ENCODE measurements around the gene CAMKMT. TPM values are rescaled to one million over a fixed set of nuclear protein-coding genes. Genes with fewer than 3 reads are reported as not detected.

The CAMKMT gene
- total and polyA plus RNA-seq, 7 donors: 6.1 to 15.6 (median 11.6) TPM

DNA sequence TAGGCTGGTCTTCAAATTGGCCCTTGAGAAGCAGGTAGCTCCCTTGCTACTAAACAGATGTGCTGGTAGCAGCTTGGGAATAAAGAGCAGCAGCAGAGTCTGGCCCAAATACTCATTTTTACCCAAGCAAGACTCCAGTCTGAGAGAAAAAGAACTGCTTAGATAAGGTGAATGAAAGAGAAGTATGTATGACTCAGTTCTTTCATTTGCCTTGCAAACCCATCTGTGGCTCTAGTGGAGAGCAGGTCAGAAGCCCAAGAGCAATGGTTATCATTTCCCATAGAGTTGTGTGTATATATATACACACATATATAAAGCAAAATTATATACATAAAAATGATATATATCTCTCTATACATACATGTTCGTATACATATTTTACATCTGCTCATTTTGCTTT, 80.3 kb downstream of the CAMKMT start:
- intact Hi-C loops (cut with DNase I): no loop called here
- H3K4me3 ChIP-seq: no peak overlapping the region
- no peak for DNase-seq
- no peaks in the 10 kb centered on the region for H3K36me3 ChIP-seq
- no peaks in the 10 kb centered on the region for H3K27me3 ChIP-seq
- peaks cover 0 to 4% (median 0%) of the 10 kb centered on the region in 4 donors for H3K4me1 ChIP-seq
- no peaks in the 10 kb centered on the region for H3K9me3 ChIP-seq
- H3K27ac ChIP-seq: no peak overlapping the region
- 95 to 98% methylated on average over 1 of the region's 1 CpG for WGBS, 2 donors
- TF ChIP-seq POLR2A (IDR thresholded peaks at IDR 0.05) (no peak), POLR2AphosphoS5 (IDR thresholded peaks at IDR 0.05) (no peak), EP300 (IDR thresholded peaks at IDR 0.05) (no peak)
- TF ChIP-seq, protein P1, sequence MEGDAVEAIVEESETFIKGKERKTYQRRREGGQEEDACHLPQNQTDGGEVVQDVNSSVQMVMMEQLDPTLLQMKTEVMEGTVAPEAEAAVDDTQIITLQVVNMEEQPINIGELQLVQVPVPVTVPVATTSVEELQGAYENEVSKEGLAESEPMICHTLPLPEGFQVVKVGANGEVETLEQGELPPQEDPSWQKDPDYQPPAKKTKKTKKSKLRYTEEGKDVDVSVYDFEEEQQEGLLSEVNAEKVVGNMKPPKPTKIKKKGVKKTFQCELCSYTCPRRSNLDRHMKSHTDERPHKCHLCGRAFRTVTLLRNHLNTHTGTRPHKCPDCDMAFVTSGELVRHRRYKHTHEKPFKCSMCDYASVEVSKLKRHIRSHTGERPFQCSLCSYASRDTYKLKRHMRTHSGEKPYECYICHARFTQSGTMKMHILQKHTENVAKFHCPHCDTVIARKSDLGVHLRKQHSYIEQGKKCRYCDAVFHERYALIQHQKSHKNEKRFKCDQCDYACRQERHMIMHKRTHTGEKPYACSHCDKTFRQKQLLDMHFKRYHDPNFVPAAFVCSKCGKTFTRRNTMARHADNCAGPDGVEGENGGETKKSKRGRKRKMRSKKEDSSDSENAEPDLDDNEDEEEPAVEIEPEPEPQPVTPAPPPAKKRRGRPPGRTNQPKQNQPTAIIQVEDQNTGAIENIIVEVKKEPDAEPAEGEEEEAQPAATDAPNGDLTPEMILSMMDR (IDR thresholded peaks at IDR 0.05): no peak

- Histone ChIP-seq H3K27ac (no peak overlapping the region), H3K9me3 (no peaks in the 10 kb centered on the region), H3K36me3 (no peaks in the 10 kb centered on the region), H3K4me1 (peaks cover 0 to 4% (median 0%) of the 10 kb centered on the region in 4 donors), H3K27me3 (no peaks in the 10 kb centered on the region), H3K4me3 (no peak overlapping the region)
- intact Hi-C loops (cut with DNase I): no loop called here
- TF ChIP-seq POLR2AphosphoS5 (IDR thresholded peaks at IDR 0.05) (no peak), POLR2A (IDR thresholded peaks at IDR 0.05) (no peak), EP300 (IDR thresholded peaks at IDR 0.05) (no peak)
- TF ChIP-seq, protein P1 (IDR thresholded peaks at IDR 0.05): no peak
- WGBS, 2 donors: 97 to 98% methylated on average over 2 of the region's 2 CpGs
- DNase-seq: no peak
These were observed 81.8 kb downstream of the CAMKMT start for GRCh38 chr2:44443517-44443916.

DNA sequence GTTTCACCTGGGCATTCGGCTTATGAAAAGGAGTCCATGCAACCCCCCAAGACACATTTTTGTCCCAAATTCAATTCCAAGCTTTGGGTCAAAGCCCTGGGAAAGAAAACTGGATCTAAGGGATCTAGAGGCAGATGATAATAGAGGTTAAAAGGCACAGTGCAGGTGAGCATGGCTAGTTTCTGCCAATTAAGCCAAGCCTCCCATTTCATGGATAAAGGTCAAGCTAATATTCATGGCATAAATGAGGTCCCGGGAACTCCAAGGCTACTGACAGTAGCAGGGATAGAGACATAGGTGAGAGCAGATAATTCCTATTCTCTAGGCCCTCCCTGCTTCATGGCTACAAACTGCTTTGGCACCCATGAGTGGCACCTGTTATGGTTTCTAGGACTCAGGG, 83.1 kb downstream of the CAMKMT start:
- H3K9me3 ChIP-seq: no peaks in the 10 kb centered on the region
- TF ChIP-seq, protein P1 (IDR thresholded peaks at IDR 0.05): no peak
- TF ChIP-seq POLR2A (IDR thresholded peaks at IDR 0.05) (no peak), EP300 (IDR thresholded peaks at IDR 0.05) (no peak), POLR2AphosphoS5 (IDR thresholded peaks at IDR 0.05) (no peak)
- no peak for DNase-seq
- intact Hi-C loops (cut with DNase I): no loop called here
- no peaks in the 10 kb centered on the region for H3K36me3 ChIP-seq
- 98% methylated on average over 2 of the region's 2 CpGs for WGBS, 2 donors
- peaks cover 0 to 4% (median 0%) of the 10 kb centered on the region in 4 donors for H3K4me1 ChIP-seq
- H3K27me3 ChIP-seq: no peaks in the 10 kb centered on the region
- no peak overlapping the region for H3K27ac ChIP-seq
- no peak overlapping the region for H3K4me3 ChIP-seq

DNA sequence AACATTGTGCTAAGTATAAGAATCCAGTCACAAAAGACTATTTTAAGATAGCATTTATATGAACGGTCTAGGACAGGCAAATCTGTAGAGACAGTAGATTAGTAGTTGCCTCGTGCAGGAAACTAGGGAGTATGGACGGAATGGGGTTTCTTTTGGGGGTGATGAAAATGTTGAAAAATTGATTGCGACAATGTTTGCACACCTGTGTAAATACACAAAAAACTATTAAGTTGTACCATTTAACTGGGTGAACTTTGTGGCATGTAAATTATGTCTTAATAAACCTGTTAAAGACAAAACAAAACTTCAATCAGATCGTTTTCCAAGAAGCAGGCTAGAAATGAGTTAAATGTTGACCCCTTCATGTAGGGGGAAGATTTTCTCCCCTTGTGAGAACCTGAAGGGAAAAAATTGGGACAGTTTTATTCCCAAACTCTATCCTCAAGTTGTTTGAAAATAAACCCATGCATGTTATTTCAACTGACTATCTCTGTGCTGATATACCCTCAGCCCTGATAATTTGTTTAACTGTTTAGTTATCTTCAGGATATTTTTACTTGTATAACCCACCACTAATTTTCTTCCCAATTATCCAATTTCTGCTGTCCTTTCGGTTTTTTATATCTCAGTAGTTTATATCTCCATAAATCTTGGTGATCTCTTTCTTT, 87.2 kb downstream of the CAMKMT start:
- H3K4me3 ChIP-seq: no peak overlapping the region
- H3K9me3 ChIP-seq: no peaks in the 10 kb centered on the region
- 68 to 84% methylated on average over 6 of the region's 6 CpGs for WGBS, 2 donors
- H3K36me3 ChIP-seq: no peaks in the 10 kb centered on the region
- H3K27ac ChIP-seq: no peak overlapping the region
- TF ChIP-seq, protein P1 (IDR thresholded peaks at IDR 0.05): no peak
- TF ChIP-seq POLR2AphosphoS5 (IDR thresholded peaks at IDR 0.05) (no peak), POLR2A (IDR thresholded peaks at IDR 0.05) (no peak), EP300 (IDR thresholded peaks at IDR 0.05) (no peak)
- H3K27me3 ChIP-seq: no peaks in the 10 kb centered on the region
- no peaks in the 10 kb centered on the region for H3K4me1 ChIP-seq
- intact Hi-C loops (cut with DNase I): no loop called here
- DNase-seq: no peak

DNA sequence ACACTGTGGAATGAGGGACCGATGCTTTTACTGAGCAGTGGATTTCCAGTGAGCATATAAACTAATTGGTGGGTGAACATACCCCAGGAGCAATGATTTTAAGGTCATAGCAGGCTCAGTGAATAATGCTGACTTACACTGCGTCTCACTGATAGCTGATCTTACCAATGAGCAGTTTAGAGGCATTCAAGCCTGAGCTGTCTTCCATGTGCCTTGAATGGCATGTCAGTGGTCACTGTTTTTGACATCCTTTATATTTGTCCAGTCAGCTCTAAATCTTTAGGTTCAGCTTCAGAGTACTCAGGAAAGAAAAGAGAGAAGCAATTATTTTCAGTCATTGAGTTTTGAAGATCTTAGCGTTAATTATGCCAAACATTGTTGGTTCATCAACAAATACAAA, 88.3 kb downstream of the CAMKMT start:
- 95 to 97% methylated on average over 3 of the region's 3 CpGs for WGBS, 2 donors
- TF ChIP-seq POLR2AphosphoS5 (IDR thresholded peaks at IDR 0.05): no peak
- TF ChIP-seq, protein P1 (IDR thresholded peaks at IDR 0.05): no peak
- no peak for TF ChIP-seq POLR2A (IDR thresholded peaks at IDR 0.05)
- TF ChIP-seq EP300 (IDR thresholded peaks at IDR 0.05): no peak
- intact Hi-C loops (cut with DNase I): no loop called here
- Histone ChIP-seq H3K27ac (no peak overlapping the region), H3K36me3 (no peaks in the 10 kb centered on the region), H3K4me3 (no peak overlapping the region), H3K4me1 (no peaks in the 10 kb centered on the region), H3K9me3 (no peaks in the 10 kb centered on the region), H3K27me3 (no peaks in the 10 kb centered on the region)
- DNase-seq: no peak
